Hematopoietic multipotent progenitor cell treated with erythropoietin and hydrocortisone succinate and interleukin-3 and kit ligand, for 8 days (in vitro differentiated cells): ENCODE data around the gene HABP4.

Experiments
- DNase-seq: peaks from one replicate; pipeline ENCODE4 v3.0.0-alpha.2; 2015

The HABP4 gene

GRCh38 chr9:96449845-96450612, at the start of gene HABP4:
Gene HABP4, plus strand, starts transcription at chr9:96450169. Its CDS starts 111 bp downstream, at chr9:96450280.
- DNase-seq, result peak; percentile 92

GRCh38 chr9:96408409-96409280, 41.3 kb upstream of the HABP4 start:
- no peak for DNase-seq

GRCh38 chr9:96411129-96411838, 38.7 kb upstream of the HABP4 start:
- no peak for DNase-seq

GRCh38 chr9:96412174-96412913, 37.6 kb upstream of the HABP4 start:
- DNase-seq, result no peak

- DNase-seq, result peak; percentile 55
Measured at GRCh38 chr9:96413302-96414221, 36.4 kb upstream of the HABP4 start.

GRCh38 chr9:96417051-96417586, 32.9 kb upstream of the HABP4 start:
- peak; percentile 86 for DNase-seq

- DNase-seq, result no peak
Measured at GRCh38 chr9:96417661-96418082, 32.3 kb upstream of the HABP4 start.

- peak; percentile 97 for DNase-seq
Measured at GRCh38 chr9:96418083-96418919, 31.7 kb upstream of the HABP4 start, which contains the start of gene ZNF367. Gene ZNF367, minus strand, starts transcription at chr9:96418370. Its CDS starts 338 bp downstream, at chr9:96418032.

GRCh38 chr9:96418920-96419690, 30.9 kb upstream of the HABP4 start:
- DNase-seq, result peak; percentile 89

- DNase-seq, result no peak
Measured at GRCh38 chr9:96419691-96419969, 30.3 kb upstream of the HABP4 start.

GRCh38 chr9:96420468-96421219, 29.3 kb upstream of the HABP4 start:
- peak; percentile 54 for DNase-seq

GRCh38 chr9:96423322-96423984, 26.5 kb upstream of the HABP4 start:
- no peak for DNase-seq

GRCh38 chr9:96423985-96424336, 26.0 kb upstream of the HABP4 start:
- DNase-seq, result no peak

GRCh38 chr9:96425500-96426169, 24.3 kb upstream of the HABP4 start:
- no peak for DNase-seq

GRCh38 chr9:96429732-96430131, 20.2 kb upstream of the HABP4 start:
- DNase-seq, result no peak

GRCh38 chr9:96430377-96430776, 19.6 kb upstream of the HABP4 start:
- DNase-seq, result peak; percentile 80

GRCh38 chr9:96435345-96435744, 14.6 kb upstream of the HABP4 start:
- DNase-seq, result no peak

GRCh38 chr9:96436063-96436455, 13.9 kb upstream of the HABP4 start:
- no peak for DNase-seq
